Left ventricle myocardium inferior (tissue), 1 donor: ENCODE results near the gene TRIM49D1. TPM values are rescaled to one million over a fixed set of nuclear protein-coding genes. Genes with fewer than 3 reads are reported as not detected.

Source experiments
- total RNA-seq: library from RNA; stranded (reverse); fragmentation: NEBNext Ultra II Directional; extraction: Animal tissue kit (Norgen Biotek cat#: 25700); gene quantifications from one replicate; pipeline ENCODE4 v1.2.1, GENCODE V29; 2021
- donor health status: DM: no; HTN: yes; CAD: no; lungs with severe emphysema.

TRIM49D1 gene
- total RNA-seq, 1 donor from 2014 or later, result not detected

Other genes starting within 250 kb of the TRIM49D1 start
- not detected for gene TRIM77, start 211.9 kb downstream of the TRIM49D1 start, total RNA-seq
- gene TRIM49, start 113.7 kb downstream of the TRIM49D1 start, total RNA-seq, result not detected
- gene TRIM64B, start 43.8 kb downstream of the TRIM49D1 start, total RNA-seq, result not detected
- not detected for gene TRIM49D2, start 1.8 kb upstream of the TRIM49D1 start, total RNA-seq
- gene TRIM64, start 43.8 kb upstream of the TRIM49D1 start, total RNA-seq, result not detected
- not detected for gene TRIM49C, start 108.9 kb upstream of the TRIM49D1 start, total RNA-seq
- not detected for gene UBTFL1, start 163.7 kb upstream of the TRIM49D1 start, total RNA-seq
- 0.60 TPM for gene NAALAD2, start 212.4 kb upstream of the TRIM49D1 start, total RNA-seq